Measurements from ENCODE around the gene SMARCC2. TPM values are rescaled to one million over a fixed set of nuclear protein-coding genes. Genes with fewer than 3 reads are reported as not detected.

The SMARCC2 gene
- total and polyA plus RNA-seq, 11 donors = 21.4 to 83.5 (median 65.9) TPM

- Histone ChIP-seq H3K9me3 (no peaks in the 10 kb centered on the region), H3K27me3 (no peaks in the 10 kb centered on the region), H3K4me3 (no peak overlapping the region), H3K27ac (peak overlapping the region in 3 of 12 donors; percentile 6 to 30 (median 8)), H3K36me3 (peaks cover 0 to 98% (median 97%) of the 10 kb centered on the region in 9 donors), H3K4me1 (peaks cover 4 to 33% (median 17%) of the 10 kb centered on the region in 12 donors)
- 38 to 56% (median 50%) methylated on average over 3 to 4 of the region's 4 CpGs for WGBS, 4 donors
- ATAC-seq = peak in 3 of 4 donors; percentile 4 to 23 (median 9)
- intact Hi-C loops (cut with DNase I) = no loop called here
- no peak for TF ChIP-seq CTCF (IDR thresholded peaks at IDR 0.05)
- no peak for TF ChIP-seq POLR2A (IDR thresholded peaks at IDR 0.05)
- peak in 1 of 5 donors; percentile 45 for DNase-seq
These were observed 23.9 kb downstream of the SMARCC2 start for GRCh38 chr12:56165369-56165768.

GRCh38 chr12:56164345-56164729 lies 24.9 kb downstream of the SMARCC2 start:
- ATAC-seq (peak in 1 of 4 donors; percentile 2), DNase-seq (no peak)
- H3K4me3 ChIP-seq = no peak overlapping the region
- intact Hi-C loops (cut with DNase I) = no loop called here
- TF ChIP-seq CTCF (IDR thresholded peaks at IDR 0.05) (no peak), POLR2A (IDR thresholded peaks at IDR 0.05) (no peak)
- no peaks in the 10 kb centered on the region for H3K9me3 ChIP-seq
- H3K27me3 ChIP-seq = no peaks in the 10 kb centered on the region
- 91 to 94% (median 92%) methylated on average over 17 of the region's 17 CpGs for WGBS, 4 donors
- peaks cover 0 to 98% (median 97%) of the 10 kb centered on the region in 9 donors for H3K36me3 ChIP-seq
- peaks cover 4 to 43% (median 27%) of the 10 kb centered on the region in 12 donors for H3K4me1 ChIP-seq
- peak overlapping the region in 1 of 12 donors; percentile 98 for H3K27ac ChIP-seq

DNA sequence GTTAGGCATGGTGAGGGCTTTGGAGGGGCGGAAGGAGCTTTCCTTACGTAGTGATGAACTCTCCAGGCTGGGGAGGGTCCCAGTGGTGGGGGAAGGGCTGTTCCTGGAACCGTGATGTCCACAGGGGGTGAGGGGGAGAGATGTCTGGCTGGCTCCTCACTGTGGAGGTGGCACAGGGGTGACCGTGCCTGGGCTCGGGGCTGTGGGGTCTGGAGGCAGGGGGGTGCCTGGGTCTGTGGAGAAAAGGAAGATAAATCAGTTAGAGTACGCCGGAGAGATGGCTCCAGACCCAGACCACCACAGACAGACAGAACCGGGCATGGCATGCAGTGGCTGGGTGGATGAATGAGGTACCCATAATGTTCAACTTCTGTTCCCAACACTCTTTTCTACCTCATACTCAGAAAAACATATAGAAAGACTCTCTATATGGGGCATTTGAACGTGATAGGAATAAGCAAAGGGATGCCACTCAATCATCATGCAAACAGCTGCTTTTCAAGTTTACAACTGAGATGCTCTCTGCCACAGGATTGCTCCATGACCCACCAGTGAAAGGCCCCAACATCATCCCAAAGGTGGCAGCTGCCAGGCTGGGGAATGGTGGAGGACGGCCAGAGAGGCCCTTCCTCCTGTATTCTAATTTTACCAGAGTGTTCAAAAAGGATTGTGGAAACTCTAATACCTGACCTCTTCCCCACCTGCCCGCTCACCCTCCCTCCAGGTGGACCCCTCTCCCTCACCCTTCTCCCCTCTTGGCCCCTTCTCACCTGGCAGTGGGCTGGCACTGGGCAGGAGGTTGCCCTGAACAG lies 25.5 kb downstream of the SMARCC2 start:
- peak overlapping the region in 1 of 12 donors; percentile 98 for H3K27ac ChIP-seq
- DNase-seq (no peak), ATAC-seq (peak in 2 of 4 donors; percentile 1 to 4)
- 58 to 66% (median 64%) methylated on average over 9 to 11 of the region's 11 CpGs for WGBS, 4 donors
- H3K9me3 ChIP-seq = no peaks in the 10 kb centered on the region
- H3K4me3 ChIP-seq = no peak overlapping the region
- TF ChIP-seq CTCF (IDR thresholded peaks at IDR 0.05) (no peak), POLR2A (IDR thresholded peaks at IDR 0.05) (no peak)
- H3K4me1 ChIP-seq = peaks cover 4 to 45% (median 27%) of the 10 kb centered on the region in 12 donors
- H3K27me3 ChIP-seq = no peaks in the 10 kb centered on the region
- H3K36me3 ChIP-seq = peaks cover 0 to 95% (median 92%) of the 10 kb centered on the region in 9 donors
- intact Hi-C loops (cut with DNase I) = no loop called here

DNA sequence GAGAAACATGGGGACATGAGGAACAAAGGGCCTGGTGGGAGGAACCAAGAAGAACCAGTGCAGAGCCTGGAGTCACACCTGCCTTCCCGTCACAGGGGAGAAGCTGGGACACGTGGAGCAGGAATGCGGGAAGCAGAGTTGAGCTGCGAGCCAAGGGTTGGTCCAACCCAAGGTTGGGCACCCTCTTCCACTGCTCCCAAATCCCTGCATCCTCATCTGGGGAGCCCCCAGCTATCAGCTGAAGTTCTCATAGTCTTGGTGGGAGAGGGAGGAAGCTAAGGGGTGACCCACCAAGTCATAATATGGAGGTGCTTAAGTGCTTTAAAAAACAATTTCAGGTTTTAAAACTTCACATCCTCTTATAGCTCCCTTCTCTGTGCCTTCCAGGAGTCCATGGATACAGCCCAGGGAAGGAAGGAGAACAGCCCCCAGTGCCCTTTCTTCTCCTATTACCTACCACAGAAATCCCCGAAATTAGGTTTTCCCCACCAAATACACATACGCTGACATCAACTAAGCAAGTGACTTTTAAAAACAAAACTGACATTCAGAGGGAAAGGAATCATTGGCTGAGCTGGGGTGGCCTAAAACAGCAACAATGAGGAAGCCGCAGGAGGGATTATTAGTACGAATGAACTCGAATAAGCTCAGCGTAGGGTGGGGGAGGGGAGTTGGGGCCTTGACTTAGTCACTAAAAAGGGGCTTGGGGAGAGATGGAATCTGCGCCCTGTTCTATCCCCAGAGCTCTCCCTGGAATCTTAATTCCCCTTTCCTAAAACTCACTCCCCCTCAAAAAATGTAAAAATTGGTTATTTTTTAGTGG lies 26.6 kb downstream of the SMARCC2 start:
- peaks cover 0 to 86% (median 83%) of the 10 kb centered on the region in 9 donors for H3K36me3 ChIP-seq
- no peaks in the 10 kb centered on the region for H3K9me3 ChIP-seq
- peak overlapping the region in 4 of 12 donors; percentile 6 to 98 (median 70) for H3K27ac ChIP-seq
- DNase-seq (no peak), ATAC-seq (no peak)
- peaks cover 4 to 45% (median 27%) of the 10 kb centered on the region in 12 donors for H3K4me1 ChIP-seq
- H3K4me3 ChIP-seq = no peak overlapping the region
- TF ChIP-seq CTCF (IDR thresholded peaks at IDR 0.05) (no peak), POLR2A (IDR thresholded peaks at IDR 0.05) (no peak)
- intact Hi-C loops (cut with DNase I) = no loop called here
- WGBS, 4 donors = 50 to 55% (median 53%) methylated on average over 11 of the region's 11 CpGs
- H3K27me3 ChIP-seq = no peaks in the 10 kb centered on the region

All from heart left ventricle (tissue), 16 donors.